ENCODE results near the gene TMED5.
"Not testable (repeated sequence)": the region's sequence is repeated elsewhere in the genome, so short reads cannot be mapped to it uniquely, and the experiment has no call there.

Gene TMED5

GRCh38 chr1:93170141-93170678 is 10.0 kb downstream of the TMED5 start:
- not testable (repeated sequence) for DNase-seq

- no peak for DNase-seq
Measured at GRCh38 chr1:93167006-93167405, 13.2 kb downstream of the TMED5 start.

GRCh38 chr1:93165895-93166294 is 14.3 kb downstream of the TMED5 start:
- DNase-seq = not testable (repeated sequence)

GRCh38 chr1:93164816-93165215 is 15.4 kb downstream of the TMED5 start:
- no peak for DNase-seq

- not testable (repeated sequence) for DNase-seq
Measured at GRCh38 chr1:93163314-93163713, 16.9 kb downstream of the TMED5 start.

- DNase-seq = no peak
Measured at GRCh38 chr1:93159337-93159736, 20.9 kb downstream of the TMED5 start.

GRCh38 chr1:93155335-93155734 is 24.9 kb downstream of the TMED5 start:
- DNase-seq = no peak

- DNase-seq = no peak
Measured at GRCh38 chr1:93154898-93155297, 25.3 kb downstream of the TMED5 start.

GRCh38 chr1:93152835-93153234 is 27.4 kb downstream of the TMED5 start:
- DNase-seq = no peak

GRCh38 chr1:93151474-93151873 is 28.7 kb downstream of the TMED5 start:
- DNase-seq = no peak

GRCh38 chr1:93150729-93151128 is 29.5 kb downstream of the TMED5 start:
- DNase-seq = no peak

- DNase-seq = no peak
Measured at GRCh38 chr1:93148001-93148400, 32.2 kb downstream of the TMED5 start.

- no peak for DNase-seq
Measured at GRCh38 chr1:93143769-93144168, 36.4 kb downstream of the TMED5 start.

GRCh38 chr1:93143136-93143535 is 37.1 kb downstream of the TMED5 start:
- no peak for DNase-seq

- no peak for DNase-seq
Measured at GRCh38 chr1:93142161-93142560, 38.1 kb downstream of the TMED5 start.

GRCh38 chr1:93140106-93140505 is 40.1 kb downstream of the TMED5 start:
- no peak for DNase-seq

GRCh38 chr1:93137604-93138292 is 42.5 kb downstream of the TMED5 start:
- DNase-seq = no peak

GRCh38 chr1:93136445-93136844 is 43.8 kb downstream of the TMED5 start:
- no peak for DNase-seq

GRCh38 chr1:93132638-93133037 is 47.6 kb downstream of the TMED5 start:
- no peak for DNase-seq

- DNase-seq = no peak
Measured at GRCh38 chr1:93129507-93130099, 50.6 kb downstream of the TMED5 start.

GRCh38 chr1:93124556-93125355 is 55.5 kb downstream of the TMED5 start:
- no peak for DNase-seq

GRCh38 chr1:93123201-93123783 is 56.9 kb downstream of the TMED5 start:
- DNase-seq = no peak

GRCh38 chr1:93120614-93121013 is 59.6 kb downstream of the TMED5 start:
- DNase-seq = no peak

Data from KG1 (cell line).